Measurements from ENCODE around the gene HOXC9.

The HOXC9 gene

GRCh38 chr12:54051026-54051842 lies 51.3 kb downstream of the HOXC9 start:
- no peak for TF ChIP-seq CTCF (IDR thresholded peaks at IDR 0.05; ENCODE audit: control extremely low read depth, extremely low read depth, low read depth, missing control alignments)
- DNase-seq (ENCODE audit: extremely low spot score) = no peak
- CTCF ChIA-PET = interaction anchor here (0.7 to 4.3 kb wide), 10 partner anchors 8 to 163 kb away, joined by 3 to 30 read pairs (median 5); partner anchors contain the start of genes HOXC10 and HOXC5
- POLR2A ChIA-PET = interaction anchor here (0.5 kb wide), 1 partner anchor 152 kb away, joined by 4 read pairs; no protein-coding TSS in a partner anchor

- ChIA-PET CTCF (interaction anchor here (0.7 to 4.3 kb wide), 13 partner anchors 13 to 164 kb away, joined by 3 to 30 read pairs (median 5); partner anchors contain the start of genes HOXC10 and HOXC5), POLR2A (no interaction called here)
- no peak for TF ChIP-seq CTCF (IDR thresholded peaks at IDR 0.05; ENCODE audit: control extremely low read depth, extremely low read depth, low read depth, missing control alignments)
- DNase-seq (ENCODE audit: extremely low spot score) = no peak
These were observed 52.0 kb downstream of the HOXC9 start for GRCh38 chr12:54051874-54052437.

- POLR2A ChIA-PET = no interaction called here
- DNase-seq (ENCODE audit: extremely low spot score) = no peak
- TF ChIP-seq CTCF (IDR thresholded peaks at IDR 0.05; ENCODE audit: control extremely low read depth, extremely low read depth, low read depth, missing control alignments) = no peak
- CTCF ChIA-PET = interaction anchor here (0.7 to 4.3 kb wide), 15 partner anchors 14 to 163 kb away, joined by 3 to 30 read pairs (median 5); partner anchors contain the start of genes HOXC10 and HOXC5
These were observed 52.6 kb downstream of the HOXC9 start for GRCh38 chr12:54052438-54053002.

All from GM10248 (cell line).